ENCODE data around the gene RPL39.
"Not testable (repeated sequence)": the region's sequence is repeated elsewhere in the genome, so short reads cannot be mapped to it uniquely, and the experiment has no call there.

- TF ChIP-seq CTCF (IDR thresholded peaks at IDR 0.05; ENCODE audit: poor library complexity, severe bottlenecking); EZH2 (IDR thresholded peaks at IDR 0.05; ENCODE audit: borderline replicate concordance, insufficient read depth, low read length, poor library complexity, severe bottlenecking): not testable (repeated sequence)
- TF ChIP-seq, protein P1, sequence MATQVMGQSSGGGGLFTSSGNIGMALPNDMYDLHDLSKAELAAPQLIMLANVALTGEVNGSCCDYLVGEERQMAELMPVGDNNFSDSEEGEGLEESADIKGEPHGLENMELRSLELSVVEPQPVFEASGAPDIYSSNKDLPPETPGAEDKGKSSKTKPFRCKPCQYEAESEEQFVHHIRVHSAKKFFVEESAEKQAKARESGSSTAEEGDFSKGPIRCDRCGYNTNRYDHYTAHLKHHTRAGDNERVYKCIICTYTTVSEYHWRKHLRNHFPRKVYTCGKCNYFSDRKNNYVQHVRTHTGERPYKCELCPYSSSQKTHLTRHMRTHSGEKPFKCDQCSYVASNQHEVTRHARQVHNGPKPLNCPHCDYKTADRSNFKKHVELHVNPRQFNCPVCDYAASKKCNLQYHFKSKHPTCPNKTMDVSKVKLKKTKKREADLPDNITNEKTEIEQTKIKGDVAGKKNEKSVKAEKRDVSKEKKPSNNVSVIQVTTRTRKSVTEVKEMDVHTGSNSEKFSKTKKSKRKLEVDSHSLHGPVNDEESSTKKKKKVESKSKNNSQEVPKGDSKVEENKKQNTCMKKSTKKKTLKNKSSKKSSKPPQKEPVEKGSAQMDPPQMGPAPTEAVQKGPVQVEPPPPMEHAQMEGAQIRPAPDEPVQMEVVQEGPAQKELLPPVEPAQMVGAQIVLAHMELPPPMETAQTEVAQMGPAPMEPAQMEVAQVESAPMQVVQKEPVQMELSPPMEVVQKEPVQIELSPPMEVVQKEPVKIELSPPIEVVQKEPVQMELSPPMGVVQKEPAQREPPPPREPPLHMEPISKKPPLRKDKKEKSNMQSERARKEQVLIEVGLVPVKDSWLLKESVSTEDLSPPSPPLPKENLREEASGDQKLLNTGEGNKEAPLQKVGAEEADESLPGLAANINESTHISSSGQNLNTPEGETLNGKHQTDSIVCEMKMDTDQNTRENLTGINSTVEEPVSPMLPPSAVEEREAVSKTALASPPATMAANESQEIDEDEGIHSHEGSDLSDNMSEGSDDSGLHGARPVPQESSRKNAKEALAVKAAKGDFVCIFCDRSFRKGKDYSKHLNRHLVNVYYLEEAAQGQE (IDR thresholded peaks at IDR 0.05; ENCODE audit: borderline replicate concordance): not testable (repeated sequence)
Observed at GRCh38 chrX:119750751-119751150, 40.7 kb downstream of the RPL39 start.

Data from neural cell (in vitro differentiated cells).